A549 (cell line): ENCODE data around the gene PDPR.
"Not testable (repeated sequence)": the region's sequence is repeated elsewhere in the genome, so short reads cannot be mapped to it uniquely, and the experiment has no call there.

ENCODE experiments used
- BHLHE40 ChIP-seq: IDR thresholded peaks from 2 replicates; pipeline ENCODE4 v1.6.1; 2012; ENCODE audit warnings: low read depth, low read length, inconsistent platforms
- EHMT2 ChIP-seq: fragments of 200-600 bp; sonication (generic); IDR thresholded peaks from 2 replicates; pipeline ENCODE4 v1.6.1; 2016; ENCODE audit warnings: antibody characterized with exemption, low read depth, mild to moderate bottlenecking, moderate library complexity
- FOSL2 ChIP-seq, 2 experiments: fragments of 450-650 bp in 1 of 2; fragments of >200 bp in 1 of 2; sonication (Bioruptor Twin) in 1 of 2; formaldehyde crosslinking; IDR thresholded peaks; 2 replicates each; pipeline versions ENCODE4 v1.5.0 to v1.6.1; 2016 to 2020; ENCODE audit warnings: mild to moderate bottlenecking in 1 of 2, moderate library complexity in 1 of 2
- MAFK ChIP-seq: fragments of 450-650 bp; IDR thresholded peaks from 2 replicates; pipeline ENCODE4 v1.6.1; 2014; ENCODE audit not compliant: partially characterized antibody
- NPAS2 ChIP-seq: fragments of 250-450 bp; sonication (Bioruptor Pico); IDR thresholded peaks from 2 replicates; pipeline ENCODE4 v1.8.0; 2022; ENCODE audit warnings: mild to moderate bottlenecking, moderate library complexity, borderline replicate concordance
- PHF8 ChIP-seq: fragments of 200-600 bp; sonication (generic); IDR thresholded peaks from 2 replicates; pipeline ENCODE4 v1.6.1; 2016; ENCODE audit warnings: low read depth, mild to moderate bottlenecking, antibody characterized with exemption, moderate library complexity, borderline replicate concordance
- POLR2A ChIP-seq: IDR thresholded peaks from 2 replicates; pipeline ENCODE4 v1.6.1; 2012; ENCODE audit warnings: mild to moderate bottlenecking, low read length
- TF ChIP-seq, protein P1 (sequence below): fragments of >200 bp; sonication (Bioruptor Twin); formaldehyde crosslinking; IDR thresholded peaks from 3 replicates; pipeline ENCODE4 v1.5.1; 2016
- TF ChIP-seq, protein P2 (sequence below): IDR thresholded peaks from 2 replicates; pipeline ENCODE4 v1.6.1; 2012

GRCh38 chr16:70154736-70155135 lies 40.6 kb downstream of the PDPR start:
- TF ChIP-seq, protein P1, sequence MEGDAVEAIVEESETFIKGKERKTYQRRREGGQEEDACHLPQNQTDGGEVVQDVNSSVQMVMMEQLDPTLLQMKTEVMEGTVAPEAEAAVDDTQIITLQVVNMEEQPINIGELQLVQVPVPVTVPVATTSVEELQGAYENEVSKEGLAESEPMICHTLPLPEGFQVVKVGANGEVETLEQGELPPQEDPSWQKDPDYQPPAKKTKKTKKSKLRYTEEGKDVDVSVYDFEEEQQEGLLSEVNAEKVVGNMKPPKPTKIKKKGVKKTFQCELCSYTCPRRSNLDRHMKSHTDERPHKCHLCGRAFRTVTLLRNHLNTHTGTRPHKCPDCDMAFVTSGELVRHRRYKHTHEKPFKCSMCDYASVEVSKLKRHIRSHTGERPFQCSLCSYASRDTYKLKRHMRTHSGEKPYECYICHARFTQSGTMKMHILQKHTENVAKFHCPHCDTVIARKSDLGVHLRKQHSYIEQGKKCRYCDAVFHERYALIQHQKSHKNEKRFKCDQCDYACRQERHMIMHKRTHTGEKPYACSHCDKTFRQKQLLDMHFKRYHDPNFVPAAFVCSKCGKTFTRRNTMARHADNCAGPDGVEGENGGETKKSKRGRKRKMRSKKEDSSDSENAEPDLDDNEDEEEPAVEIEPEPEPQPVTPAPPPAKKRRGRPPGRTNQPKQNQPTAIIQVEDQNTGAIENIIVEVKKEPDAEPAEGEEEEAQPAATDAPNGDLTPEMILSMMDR: not testable (repeated sequence)
- not testable (repeated sequence) for TF ChIP-seq BHLHE40; EHMT2; PHF8; MAFK; POLR2A; NPAS2 (CRISPR knock-in tag); FOSL2 (IDR thresholded peaks at IDR 0.05); FOSL2 (CRISPR knock-in tag; IDR thresholded peaks at IDR 0.05)
- TF ChIP-seq, protein P2, sequence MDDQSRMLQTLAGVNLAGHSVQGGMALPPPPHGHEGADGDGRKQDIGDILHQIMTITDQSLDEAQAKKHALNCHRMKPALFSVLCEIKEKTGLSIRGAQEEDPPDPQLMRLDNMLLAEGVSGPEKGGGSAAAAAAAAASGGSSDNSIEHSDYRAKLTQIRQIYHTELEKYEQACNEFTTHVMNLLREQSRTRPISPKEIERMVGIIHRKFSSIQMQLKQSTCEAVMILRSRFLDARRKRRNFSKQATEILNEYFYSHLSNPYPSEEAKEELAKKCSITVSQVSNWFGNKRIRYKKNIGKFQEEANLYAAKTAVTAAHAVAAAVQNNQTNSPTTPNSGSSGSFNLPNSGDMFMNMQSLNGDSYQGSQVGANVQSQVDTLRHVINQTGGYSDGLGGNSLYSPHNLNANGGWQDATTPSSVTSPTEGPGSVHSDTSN: not testable (repeated sequence)
